K562 (cell line): ENCODE measurements around the gene MAP2. TPM values are rescaled to one million over a fixed set of nuclear protein-coding genes. Genes with fewer than 3 reads are reported as not detected.

Experiments
- ARID4B ChIP-seq: sonication (generic); formaldehyde crosslinking; IDR thresholded peaks from 2 replicates; pipeline ENCODE4 v1.8.0; 2022; ENCODE audit warnings: mild to moderate bottlenecking, missing genetic modification reagents
- MLX ChIP-seq, 2 experiments: fragments of 450-650 bp in 1 of 2; sonication (generic) in 1 of 2; formaldehyde crosslinking; conservative IDR thresholded peaks; 2 replicates each; pipeline versions ENCODE4 v1.4.0 to v1.8.1; 2020 to 2022; ENCODE audit warnings: mild to moderate bottlenecking in 1 of 2, missing genetic modification reagents in 1 of 2
- POLR3G ChIP-seq: IDR thresholded peaks from 2 replicates; pipeline ENCODE4 v1.6.1; 2011; ENCODE audit not compliant: insufficient read length, insufficient replicate concordance; ENCODE audit errors: extremely low read depth
- SNAPC5 ChIP-seq: fragments of 250-450 bp; sonication (Bioruptor Pico); IDR thresholded peaks from 2 replicates; pipeline ENCODE4 v1.8.0; 2021; ENCODE audit warnings: moderate library complexity, mild to moderate bottlenecking, inconsistent platforms
- polyA plus RNA-seq, 8 experiments: library from polyadenylated mRNA; depleted of rRNA in 4 of 8; stranded (reverse) in 5 of 8; unstranded in 3 of 8; fragments of >200 nt; fragmentation: Nextera tagmentation in 2 of 8; fragmentation: Illumina TruSeq in 1 of 8; extraction: Ambion mirVana in 2 of 8; extraction: Trizol in 1 of 8; gene quantifications; 2 replicates each; pipeline versions ENCODE4 v1.2.1 to v1.2.3, GENCODE V29; 2011 to 2014; ENCODE audit warnings: inconsistent platforms in 1 of 8, missing spikeins in 1 of 8
- total RNA-seq, 7 experiments: library from RNA; depleted of rRNA in 6 of 7; stranded (reverse); fragments of >200 nt in 6 of 7; fragmentation: Illumina TruSeq in 2 of 7; extraction: Trizol in 2 of 7; gene quantifications; 2 replicates each; pipeline versions ENCODE4 v1.2.1 to v1.2.3, GENCODE V29; 2011 to 2021; ENCODE audit warnings: low replicate concordance in 1 of 7
- TF ChIP-seq, protein P1 (sequence below): sonication (generic); formaldehyde crosslinking; IDR thresholded peaks from 2 replicates; pipeline ENCODE4 v1.8.1; 2023; ENCODE audit warnings: mild to moderate bottlenecking, missing genetic modification reagents

Gene MAP2
- total and polyA plus RNA-seq, 9 of the 15 experiments (the other 6 are each of a cell fraction or from before 2014, with no cell fraction given), result 0.13 TPM; not detected in 8

DNA sequence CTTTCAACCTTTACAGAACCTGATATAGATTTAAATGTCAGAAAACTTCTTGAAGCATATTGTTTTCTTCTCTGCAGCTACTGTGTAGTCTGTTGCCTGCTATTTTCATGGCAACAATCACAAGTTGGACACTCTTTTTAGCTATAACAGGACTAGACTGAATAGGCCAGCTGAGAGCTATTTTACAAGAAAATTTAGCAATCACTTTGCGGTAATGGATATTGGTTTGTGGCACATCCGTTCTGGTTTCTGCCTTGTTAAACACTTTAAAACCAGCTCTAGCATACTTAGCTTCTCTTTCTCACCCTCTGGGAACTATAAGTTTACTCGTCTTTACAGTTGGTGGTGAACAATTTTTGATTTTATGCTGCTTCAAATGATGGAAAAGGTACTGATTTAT, 125.7 kb downstream of the MAP2 start (continued):
- TF ChIP-seq, protein P1, sequence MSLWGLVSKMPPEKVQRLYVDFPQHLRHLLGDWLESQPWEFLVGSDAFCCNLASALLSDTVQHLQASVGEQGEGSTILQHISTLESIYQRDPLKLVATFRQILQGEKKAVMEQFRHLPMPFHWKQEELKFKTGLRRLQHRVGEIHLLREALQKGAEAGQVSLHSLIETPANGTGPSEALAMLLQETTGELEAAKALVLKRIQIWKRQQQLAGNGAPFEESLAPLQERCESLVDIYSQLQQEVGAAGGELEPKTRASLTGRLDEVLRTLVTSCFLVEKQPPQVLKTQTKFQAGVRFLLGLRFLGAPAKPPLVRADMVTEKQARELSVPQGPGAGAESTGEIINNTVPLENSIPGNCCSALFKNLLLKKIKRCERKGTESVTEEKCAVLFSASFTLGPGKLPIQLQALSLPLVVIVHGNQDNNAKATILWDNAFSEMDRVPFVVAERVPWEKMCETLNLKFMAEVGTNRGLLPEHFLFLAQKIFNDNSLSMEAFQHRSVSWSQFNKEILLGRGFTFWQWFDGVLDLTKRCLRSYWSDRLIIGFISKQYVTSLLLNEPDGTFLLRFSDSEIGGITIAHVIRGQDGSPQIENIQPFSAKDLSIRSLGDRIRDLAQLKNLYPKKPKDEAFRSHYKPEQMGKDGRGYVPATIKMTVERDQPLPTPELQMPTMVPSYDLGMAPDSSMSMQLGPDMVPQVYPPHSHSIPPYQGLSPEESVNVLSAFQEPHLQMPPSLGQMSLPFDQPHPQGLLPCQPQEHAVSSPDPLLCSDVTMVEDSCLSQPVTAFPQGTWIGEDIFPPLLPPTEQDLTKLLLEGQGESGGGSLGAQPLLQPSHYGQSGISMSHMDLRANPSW (CRISPR knock-in tag), result no peak
- TF ChIP-seq POLR3G, result no peak
- no peak for TF ChIP-seq MLX (CRISPR knock-in tag; conservative IDR thresholded peaks at IDR 0.05)
- TF ChIP-seq ARID4B (CRISPR knock-in tag), result no peak
- TF ChIP-seq SNAPC5, result no peak
